T-helper 2 cell treated with Interferon-gamma antibody and Interleukin-4, amounts not matched to agents 5 μg/mL and 100 μg/mL, for 36 hours (primary cell): ENCODE measurements around the gene DMKN.

Experiments
- DNase-seq: peaks from one replicate; pipeline ENCODE4 v3.0.0; 2021; ENCODE audit warnings: low spot score
- H3K27ac Mint-ChIP-seq: one replicate; pipeline ENCODE4 v1.8.0; 2021; ENCODE audit warnings: mild to moderate bottlenecking, mixed read lengths
- H3K27me3 Mint-ChIP-seq: one replicate; pipeline ENCODE4 v1.8.0; 2021; ENCODE audit warnings: low read depth, mixed read lengths
- H3K36me3 Mint-ChIP-seq: one replicate; pipeline ENCODE4 v1.8.0; 2021; ENCODE audit warnings: low read depth, mixed read lengths
- H3K4me1 Mint-ChIP-seq: one replicate; pipeline ENCODE4 v1.8.0; 2021; ENCODE audit warnings: low read depth, mixed read lengths
- H3K4me3 Mint-ChIP-seq: one replicate; pipeline ENCODE4 v1.8.0; 2022; ENCODE audit warnings: mild to moderate bottlenecking, moderate library complexity, mixed read lengths
- H3K9me3 Mint-ChIP-seq: one replicate; pipeline ENCODE4 v1.8.0; 2021; ENCODE audit warnings: mixed read lengths

The DMKN gene

DNA sequence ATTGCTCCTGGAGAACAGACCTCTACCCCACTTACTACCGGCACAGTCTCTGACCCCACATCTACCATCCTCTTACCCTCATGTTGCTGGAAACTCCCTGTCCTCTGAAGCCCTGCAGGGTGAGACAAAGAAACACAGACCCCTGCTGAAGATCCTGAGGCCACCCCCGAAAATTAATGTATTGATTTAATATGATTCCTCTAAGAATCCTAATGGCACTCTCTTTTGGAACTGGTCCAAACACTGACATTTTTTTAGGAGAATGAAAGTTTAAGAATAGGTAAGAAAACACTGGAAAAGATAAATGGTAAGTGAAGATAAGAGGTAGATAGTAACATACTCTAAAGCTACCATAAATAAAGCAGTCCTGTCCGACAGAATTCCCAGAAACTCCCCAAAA lies 5.3 kb downstream of the DMKN start:
- H3K4me3 Mint-ChIP-seq, result no peak overlapping the region
- no peaks in the 10 kb centered on the region for H3K36me3 Mint-ChIP-seq
- no peak overlapping the region for H3K27ac Mint-ChIP-seq
- DNase-seq, result no peak
- H3K27me3 Mint-ChIP-seq, result peaks cover 63% of the 10 kb centered on the region
- no peaks in the 10 kb centered on the region for H3K9me3 Mint-ChIP-seq
- H3K4me1 Mint-ChIP-seq, result peaks cover 8% of the 10 kb centered on the region

DNA sequence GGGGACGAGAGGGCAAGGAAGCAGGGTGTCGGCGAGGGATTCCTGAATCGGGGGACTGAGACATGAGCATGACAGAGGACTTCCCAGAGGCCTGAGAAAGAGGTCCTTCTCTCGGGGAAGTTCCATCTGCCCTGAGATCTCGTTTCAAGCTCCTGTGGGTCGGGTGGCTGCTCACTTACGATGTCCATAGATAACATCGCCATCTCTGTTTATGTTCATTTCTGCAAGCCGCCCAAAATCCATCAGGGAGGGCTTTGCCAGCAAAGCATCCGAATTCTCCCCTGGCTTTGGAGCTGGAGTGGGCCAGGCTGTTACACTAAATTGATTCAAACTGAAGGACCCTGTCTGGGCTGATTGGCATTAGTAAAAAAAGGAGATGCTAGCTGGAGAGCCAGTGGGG lies 5.9 kb downstream of the DMKN start:
- Mint-ChIP-seq H3K4me1 (peaks cover 8% of the 10 kb centered on the region), H3K4me3 (no peak overlapping the region), H3K9me3 (no peaks in the 10 kb centered on the region), H3K27me3 (peaks cover 58% of the 10 kb centered on the region), H3K36me3 (no peaks in the 10 kb centered on the region), H3K27ac (no peak overlapping the region)
- DNase-seq, result no peak

DNA sequence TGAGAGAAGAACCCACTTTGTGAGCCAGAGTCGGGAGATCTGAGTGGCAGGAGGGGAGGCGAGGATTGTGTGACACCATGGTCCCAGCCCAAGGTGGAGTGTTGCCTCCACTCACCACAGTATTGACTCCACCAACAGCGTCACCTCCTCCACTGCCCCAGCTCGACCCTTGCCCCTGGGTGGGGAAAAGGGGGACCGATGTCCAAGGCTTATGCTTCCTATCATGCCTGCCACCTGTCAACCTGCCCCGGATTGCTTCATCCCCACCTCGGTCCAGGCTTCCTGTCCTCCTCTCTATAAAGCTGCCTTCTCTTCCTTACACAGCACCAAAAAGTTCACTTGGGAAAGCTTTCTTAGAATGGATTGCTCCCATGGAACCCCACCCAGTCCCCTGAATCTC lies 7.4 kb downstream of the DMKN start:
- no peaks in the 10 kb centered on the region for H3K9me3 Mint-ChIP-seq
- H3K27me3 Mint-ChIP-seq, result peaks cover 52% of the 10 kb centered on the region
- H3K4me3 Mint-ChIP-seq, result no peak overlapping the region
- H3K27ac Mint-ChIP-seq, result no peak overlapping the region
- H3K36me3 Mint-ChIP-seq, result no peaks in the 10 kb centered on the region
- peaks cover 12% of the 10 kb centered on the region for H3K4me1 Mint-ChIP-seq
- DNase-seq, result no peak

GRCh38 chr19:35502751-35503150 lies 10.7 kb downstream of the DMKN start:
- H3K4me1 Mint-ChIP-seq, result peaks cover 4% of the 10 kb centered on the region
- no peak for DNase-seq
- no peak overlapping the region for H3K27ac Mint-ChIP-seq
- no peaks in the 10 kb centered on the region for H3K9me3 Mint-ChIP-seq
- H3K27me3 Mint-ChIP-seq, result peaks cover 23% of the 10 kb centered on the region
- H3K36me3 Mint-ChIP-seq, result no peaks in the 10 kb centered on the region
- H3K4me3 Mint-ChIP-seq, result no peak overlapping the region

GRCh38 chr19:35501684-35502083 lies 11.8 kb downstream of the DMKN start:
- DNase-seq, result no peak
- Mint-ChIP-seq H3K36me3 (no peaks in the 10 kb centered on the region), H3K27me3 (peaks cover 16% of the 10 kb centered on the region), H3K27ac (no peak overlapping the region), H3K4me3 (no peak overlapping the region), H3K4me1 (peaks cover 4% of the 10 kb centered on the region), H3K9me3 (no peaks in the 10 kb centered on the region)

DNA sequence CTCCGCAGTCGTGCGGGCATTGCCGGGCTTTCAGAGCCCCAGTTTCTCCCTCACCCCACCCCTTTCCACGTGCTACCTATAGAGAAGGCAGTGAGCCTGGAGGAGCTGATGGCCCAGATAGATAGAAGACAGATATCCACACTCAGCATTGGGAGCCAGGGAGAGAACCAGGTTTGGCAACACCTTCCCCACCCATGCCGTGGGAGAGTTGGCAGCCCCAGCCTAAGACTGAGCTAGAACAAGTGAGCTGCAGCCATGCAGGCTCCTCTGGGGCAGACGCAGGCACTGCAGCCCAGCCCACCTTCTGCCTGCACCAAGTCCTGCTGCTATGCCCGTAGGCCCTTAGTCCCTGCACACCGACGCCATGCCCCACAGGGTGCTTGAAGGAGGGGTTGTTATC lies 12.8 kb downstream of the DMKN start:
- Mint-ChIP-seq H3K4me3 (no peak overlapping the region), H3K27me3 (peaks cover 11% of the 10 kb centered on the region), H3K4me1 (peaks cover 4% of the 10 kb centered on the region), H3K27ac (no peak overlapping the region), H3K9me3 (no peaks in the 10 kb centered on the region), H3K36me3 (no peaks in the 10 kb centered on the region)
- DNase-seq, result no peak

DNA sequence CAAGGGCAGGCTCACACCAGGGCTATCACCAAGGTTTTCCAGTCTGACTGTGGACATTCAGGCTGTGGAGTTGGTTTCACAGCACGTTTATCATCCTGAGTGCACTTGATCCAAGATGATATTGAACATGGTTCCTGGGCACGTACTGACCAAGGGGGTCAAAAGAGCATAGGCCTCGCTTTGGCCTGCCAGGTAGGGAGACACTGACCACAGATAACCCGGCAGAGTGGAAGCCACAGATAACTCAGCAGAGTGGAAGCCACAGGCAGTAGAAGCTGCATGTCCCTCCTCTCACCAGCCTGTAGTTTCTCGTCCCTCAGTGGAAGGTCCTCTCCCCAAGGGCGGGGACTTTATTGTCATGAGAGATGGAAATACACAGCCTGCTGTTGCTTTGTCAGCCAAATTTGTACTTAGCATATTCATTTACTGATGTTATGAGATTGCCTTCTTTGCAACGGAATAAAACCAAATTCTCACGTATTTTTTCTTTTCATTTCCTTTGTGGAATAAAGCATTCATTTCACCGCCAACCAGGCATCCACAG lies 14.4 kb downstream of the DMKN start:
- no peak for DNase-seq

DNA sequence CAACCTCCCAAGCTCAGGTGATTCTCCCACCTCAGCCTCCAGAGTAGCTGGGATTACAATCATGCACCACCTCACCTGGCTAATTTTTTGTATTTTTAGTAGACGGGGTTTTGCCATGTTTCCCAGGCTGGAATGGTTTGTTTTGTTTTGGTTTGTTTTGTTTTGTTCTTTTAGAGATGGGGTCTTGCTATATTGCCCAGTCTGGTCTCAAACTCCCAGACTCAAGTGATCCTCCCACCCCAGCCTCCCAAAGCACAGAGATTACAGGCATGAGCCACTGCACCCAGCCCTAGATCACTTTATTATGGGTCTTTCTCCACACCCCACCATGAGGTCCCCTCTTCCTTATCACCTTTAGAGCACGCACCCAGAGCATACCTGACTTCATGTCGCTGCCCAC lies 15.2 kb downstream of the DMKN start:
- Mint-ChIP-seq H3K27me3 (peaks cover 8% of the 10 kb centered on the region), H3K4me1 (peaks cover 5% of the 10 kb centered on the region), H3K4me3 (no peak overlapping the region), H3K9me3 (no peaks in the 10 kb centered on the region), H3K27ac (no peak overlapping the region), H3K36me3 (no peaks in the 10 kb centered on the region)
- DNase-seq, result no peak

More for the DNA sequence above, 14.4 kb downstream of the DMKN start:
- H3K9me3 Mint-ChIP-seq, result no peaks in the 10 kb centered on the region
- H3K4me1 Mint-ChIP-seq, result peaks cover 5% of the 10 kb centered on the region
- H3K27ac Mint-ChIP-seq, result no peak overlapping the region
- H3K36me3 Mint-ChIP-seq, result no peaks in the 10 kb centered on the region
- H3K27me3 Mint-ChIP-seq, result peaks cover 7% of the 10 kb centered on the region
- no peak overlapping the region for H3K4me3 Mint-ChIP-seq

GRCh38 chr19:35497406-35497805 lies 16.0 kb downstream of the DMKN start:
- peaks cover 5% of the 10 kb centered on the region for H3K4me1 Mint-ChIP-seq
- no peaks in the 10 kb centered on the region for H3K9me3 Mint-ChIP-seq
- peaks cover 13% of the 10 kb centered on the region for H3K27me3 Mint-ChIP-seq
- H3K36me3 Mint-ChIP-seq, result no peaks in the 10 kb centered on the region
- no peak overlapping the region for H3K4me3 Mint-ChIP-seq
- DNase-seq, result no peak
- no peak overlapping the region for H3K27ac Mint-ChIP-seq

GRCh38 chr19:35495107-35496064 lies 18.1 kb downstream of the DMKN start:
- Mint-ChIP-seq H3K9me3 (no peaks in the 10 kb centered on the region), H3K27me3 (peaks cover 18% of the 10 kb centered on the region), H3K27ac (no peak overlapping the region), H3K4me3 (no peak overlapping the region), H3K36me3 (no peaks in the 10 kb centered on the region), H3K4me1 (peaks cover 1% of the 10 kb centered on the region)
- peak; percentile 75 for DNase-seq

- Mint-ChIP-seq H3K27ac (no peak overlapping the region), H3K9me3 (no peaks in the 10 kb centered on the region), H3K4me3 (no peak overlapping the region), H3K36me3 (no peaks in the 10 kb centered on the region), H3K27me3 (peaks cover 20% of the 10 kb centered on the region), H3K4me1 (peaks cover 1% of the 10 kb centered on the region)
- no peak for DNase-seq
Observed at GRCh38 chr19:35493971-35494370, 19.5 kb downstream of the DMKN start.

GRCh38 chr19:35491836-35492360 lies 21.6 kb downstream of the DMKN start:
- H3K36me3 Mint-ChIP-seq, result no peaks in the 10 kb centered on the region
- peaks cover 23% of the 10 kb centered on the region for H3K27me3 Mint-ChIP-seq
- H3K4me3 Mint-ChIP-seq, result no peak overlapping the region
- no peak overlapping the region for H3K27ac Mint-ChIP-seq
- no peaks in the 10 kb centered on the region for H3K9me3 Mint-ChIP-seq
- DNase-seq, result no peak
- peaks cover 1% of the 10 kb centered on the region for H3K4me1 Mint-ChIP-seq

- DNase-seq, result no peak
- Mint-ChIP-seq H3K9me3 (no peaks in the 10 kb centered on the region), H3K27ac (no peak within 1 kb of the TSS), H3K4me1 (peaks cover 1% of the 10 kb centered on the region), H3K27me3 (peaks cover 23% of the 10 kb centered on the region), H3K36me3 (no peaks in the 10 kb centered on the region), H3K4me3 (no peak within 1 kb of the TSS)
Observed at GRCh38 chr19:35490364-35490763, 23.1 kb downstream of the DMKN start, which contains the start of gene KRTDAP. KRTDAP (minus strand) TSS chr19:35490464; CDS start chr19:35490442, 22 bp downstream.

- Mint-ChIP-seq H3K27ac (no peak overlapping the region), H3K27me3 (peaks cover 20% of the 10 kb centered on the region)
Observed at GRCh38 chr19:35488677-35489076, 24.8 kb downstream of the DMKN start.

More at GRCh38 chr19:35488677-35489076, 24.8 kb downstream of the DMKN start:
- Mint-ChIP-seq H3K4me1 (peaks cover 2% of the 10 kb centered on the region), H3K36me3 (no peaks in the 10 kb centered on the region), H3K4me3 (no peak overlapping the region), H3K9me3 (no peaks in the 10 kb centered on the region)
- DNase-seq, result no peak
